AG09309 (cell line): ENCODE measurements around the gene ZSWIM6.
A peak's percentile ranks its signal among the peaks of the same experiment; 100 is the strongest.

ENCODE experiments used
- DNase-seq: peaks from one replicate; pipeline ENCODE4 v3.0.0-alpha.2; 2010; ENCODE audit warnings: low read depth
- H3K4me3 ChIP-seq: 2 replicates; pipeline ENCODE4 v1.5.1; 2011; ENCODE audit warnings: mild to moderate bottlenecking, low read depth, low read length, moderate library complexity; ENCODE audit not compliant: control insufficient read depth
- TF ChIP-seq, protein P1 (sequence below): IDR thresholded peaks from 2 replicates; pipeline ENCODE4 v1.5.1; 2011; ENCODE audit warnings: mild to moderate bottlenecking, low read depth, low read length, inconsistent platforms; ENCODE audit not compliant: insufficient read depth, control insufficient read depth; ENCODE audit errors: missing control alignments

ZSWIM6 gene

DNA sequence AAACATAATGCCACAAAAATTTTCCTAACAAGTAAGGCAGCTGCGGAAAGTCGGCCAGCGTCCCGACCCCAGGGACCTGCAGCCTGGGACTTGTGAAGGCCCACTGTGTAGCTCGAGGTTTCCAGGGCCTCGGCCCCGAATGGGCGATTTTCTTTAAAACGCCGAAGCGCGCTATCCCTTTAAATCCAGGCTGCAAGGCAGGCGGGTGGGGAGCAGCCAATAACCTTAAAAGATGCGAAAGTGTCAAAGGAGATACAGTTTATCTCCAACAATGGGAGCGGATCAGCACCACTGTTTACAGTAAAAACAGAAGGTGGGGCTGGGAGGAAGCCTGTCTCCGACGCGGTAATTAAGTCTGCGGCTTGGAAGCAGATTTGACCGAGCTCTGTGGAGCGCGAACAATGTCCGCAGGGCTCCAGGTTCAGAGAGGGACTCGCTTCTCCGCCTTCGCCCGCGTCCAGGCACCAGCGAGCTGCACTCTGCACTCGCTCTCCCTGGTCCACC, 1.7 kb upstream of the ZSWIM6 start:
- TF ChIP-seq, protein P1, sequence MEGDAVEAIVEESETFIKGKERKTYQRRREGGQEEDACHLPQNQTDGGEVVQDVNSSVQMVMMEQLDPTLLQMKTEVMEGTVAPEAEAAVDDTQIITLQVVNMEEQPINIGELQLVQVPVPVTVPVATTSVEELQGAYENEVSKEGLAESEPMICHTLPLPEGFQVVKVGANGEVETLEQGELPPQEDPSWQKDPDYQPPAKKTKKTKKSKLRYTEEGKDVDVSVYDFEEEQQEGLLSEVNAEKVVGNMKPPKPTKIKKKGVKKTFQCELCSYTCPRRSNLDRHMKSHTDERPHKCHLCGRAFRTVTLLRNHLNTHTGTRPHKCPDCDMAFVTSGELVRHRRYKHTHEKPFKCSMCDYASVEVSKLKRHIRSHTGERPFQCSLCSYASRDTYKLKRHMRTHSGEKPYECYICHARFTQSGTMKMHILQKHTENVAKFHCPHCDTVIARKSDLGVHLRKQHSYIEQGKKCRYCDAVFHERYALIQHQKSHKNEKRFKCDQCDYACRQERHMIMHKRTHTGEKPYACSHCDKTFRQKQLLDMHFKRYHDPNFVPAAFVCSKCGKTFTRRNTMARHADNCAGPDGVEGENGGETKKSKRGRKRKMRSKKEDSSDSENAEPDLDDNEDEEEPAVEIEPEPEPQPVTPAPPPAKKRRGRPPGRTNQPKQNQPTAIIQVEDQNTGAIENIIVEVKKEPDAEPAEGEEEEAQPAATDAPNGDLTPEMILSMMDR: no peak
- DNase-seq: no peak
- H3K4me3 ChIP-seq: peak overlapping the region; percentile 81

DNA sequence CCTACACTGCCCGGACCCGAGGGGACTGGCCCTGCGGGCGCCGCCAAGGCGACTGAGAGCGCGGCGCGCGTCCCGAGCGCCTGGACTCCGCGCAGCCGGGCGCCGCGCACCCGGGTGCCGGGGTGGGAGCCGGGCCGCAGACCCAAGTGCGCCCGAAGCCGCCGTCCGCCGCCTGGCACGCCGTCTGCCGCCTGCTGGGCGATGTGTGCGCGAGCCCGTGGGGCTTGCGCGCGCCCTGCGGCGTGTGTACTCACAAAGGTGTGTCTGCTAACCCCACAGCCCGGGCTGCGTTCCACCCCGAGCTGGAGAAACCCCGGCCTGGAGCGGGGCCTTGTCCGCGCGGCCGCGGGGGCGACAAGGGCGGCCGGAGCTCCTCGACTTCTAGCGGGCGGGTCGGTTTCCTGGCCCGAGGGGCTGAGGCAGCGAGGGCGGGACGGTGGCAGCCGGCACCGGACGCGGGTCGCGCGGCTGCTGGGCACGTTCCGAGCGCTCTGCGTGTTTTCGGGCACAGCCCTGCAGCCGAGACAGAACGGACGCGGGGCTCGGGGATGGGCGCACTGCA, 1.1 kb upstream of the ZSWIM6 start:
- TF ChIP-seq, protein P1: peak; percentile 27

DNA sequence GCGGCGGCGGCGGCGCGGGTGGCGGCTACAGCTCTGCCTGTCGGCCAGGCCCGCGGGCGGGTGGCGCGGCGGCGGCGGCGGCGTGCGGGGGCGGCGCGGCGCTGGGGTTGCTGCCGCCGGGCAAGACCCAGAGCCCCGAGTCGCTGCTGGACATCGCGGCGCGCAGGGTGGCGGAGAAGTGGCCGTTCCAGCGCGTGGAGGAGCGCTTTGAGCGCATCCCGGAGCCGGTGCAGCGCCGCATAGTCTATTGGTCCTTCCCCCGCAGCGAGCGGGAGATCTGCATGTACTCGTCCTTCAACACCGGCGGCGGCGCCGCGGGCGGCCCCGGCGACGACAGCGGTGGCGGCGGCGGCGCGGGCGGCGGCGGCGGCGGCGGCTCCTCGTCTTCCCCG, 296 bp downstream of the ZSWIM6 start:
- no peak for DNase-seq
- TF ChIP-seq, protein P1: no peak
- peak overlapping the region; percentile 64 for H3K4me3 ChIP-seq

More for the DNA sequence above, 1.1 kb upstream of the ZSWIM6 start:
- peak overlapping the region; percentile 81 for H3K4me3 ChIP-seq
- DNase-seq: no peak

DNA sequence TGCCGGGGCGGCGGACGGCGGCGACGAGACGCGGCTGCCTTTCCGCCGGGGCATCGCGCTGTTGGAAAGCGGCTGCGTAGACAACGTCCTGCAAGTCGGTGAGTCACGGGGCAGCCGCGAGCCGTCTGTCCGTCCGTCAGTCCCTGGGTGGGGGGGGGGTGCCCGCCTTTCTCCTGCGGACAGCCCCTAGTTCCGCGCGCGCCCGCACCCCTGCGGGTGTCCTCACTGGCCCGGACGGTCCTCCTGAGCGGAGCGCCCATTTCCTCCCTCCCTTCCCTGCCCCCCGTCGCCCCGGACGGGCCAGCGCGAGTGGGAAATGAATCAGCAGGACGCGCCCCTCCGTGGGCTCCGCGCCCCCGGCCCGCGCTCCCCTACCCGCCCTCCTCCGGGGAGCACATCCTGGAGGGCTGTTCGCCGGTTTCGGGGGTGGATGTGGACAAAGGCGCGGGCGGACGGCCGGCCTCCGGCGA, 828 bp downstream of the ZSWIM6 start:
- TF ChIP-seq, protein P1: no peak
- no peak for DNase-seq
- H3K4me3 ChIP-seq: peak overlapping the region; percentile 79

DNA sequence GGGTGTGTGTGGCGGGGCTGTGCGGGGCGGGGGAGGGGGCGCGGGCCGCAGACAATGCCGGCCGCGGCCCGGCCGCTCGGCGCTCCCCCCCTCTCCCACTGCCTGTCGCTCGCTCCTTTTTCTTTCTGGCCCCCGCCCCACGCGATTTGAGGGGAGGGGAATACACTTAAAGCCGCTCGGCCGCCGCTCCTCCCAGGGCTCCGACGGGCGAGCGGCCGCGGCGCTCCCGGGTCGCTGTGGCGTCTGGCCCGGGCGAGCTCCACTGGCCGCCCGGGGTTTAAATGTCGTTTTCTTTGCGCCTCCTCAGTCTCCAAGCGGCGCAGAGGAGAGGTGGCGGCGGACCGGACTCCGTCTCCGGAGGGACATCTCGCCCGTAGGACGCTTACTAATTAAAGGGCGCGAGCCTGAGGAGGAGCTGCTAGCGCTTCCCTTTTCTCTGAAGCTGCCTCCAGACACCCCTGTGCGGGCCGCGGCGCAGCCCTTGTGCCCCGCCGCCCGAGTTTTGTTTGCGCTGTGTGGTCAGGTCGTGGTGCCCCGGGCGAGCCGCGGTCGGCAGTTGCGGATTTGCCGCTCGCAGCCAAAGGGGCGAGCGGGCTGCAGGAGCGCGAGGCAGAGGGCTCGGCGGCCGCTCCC, 1.4 kb downstream of the ZSWIM6 start:
- peak overlapping the region; percentile 79 for H3K4me3 ChIP-seq
- TF ChIP-seq, protein P1: no peak
- DNase-seq: no peak

DNA sequence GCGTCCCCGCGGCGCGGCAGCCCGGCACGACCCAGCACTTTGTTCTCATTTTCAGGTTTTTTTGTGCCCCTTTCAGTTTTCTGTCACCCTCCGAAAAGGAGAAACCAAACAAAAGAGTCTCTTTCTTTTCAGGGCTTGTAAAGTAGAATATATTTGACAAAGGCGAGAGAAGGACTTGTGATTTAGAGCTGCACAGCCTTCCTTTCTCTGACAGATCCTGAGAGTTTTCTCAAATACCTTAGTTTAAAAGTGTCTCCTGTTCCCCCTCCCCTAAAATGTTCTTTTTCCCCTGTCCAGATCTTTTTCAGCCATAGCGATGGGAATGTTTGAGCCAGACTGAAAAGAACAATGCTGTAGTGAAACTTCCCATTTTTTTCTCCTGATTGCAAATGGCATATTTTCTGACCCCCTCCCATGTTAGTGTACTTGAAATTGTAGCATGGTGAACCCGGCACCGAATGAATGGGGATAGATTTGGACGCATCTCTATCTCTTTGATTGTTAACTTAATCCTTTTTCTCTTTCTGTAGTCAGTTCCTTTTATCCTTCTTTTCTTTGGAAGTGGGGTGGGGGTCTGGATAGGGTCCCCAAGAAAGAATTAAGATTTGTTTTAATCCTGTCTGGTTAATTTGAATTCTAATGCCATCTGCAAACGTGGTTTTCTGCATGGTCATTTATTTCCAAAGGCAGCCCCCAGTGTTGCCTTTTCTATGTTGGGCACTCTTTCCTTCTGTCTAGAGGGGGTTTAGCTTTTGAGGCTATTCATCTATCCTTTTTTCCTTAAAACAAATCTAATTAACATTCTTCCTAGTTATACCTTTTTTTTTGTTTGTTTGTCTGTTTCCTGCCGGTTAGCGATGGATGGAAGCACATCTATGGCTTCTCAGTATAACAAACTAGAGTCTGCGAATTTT, 2.2 kb downstream of the ZSWIM6 start:
- H3K4me3 ChIP-seq: peak overlapping the region; percentile 79
- no peak for DNase-seq
- TF ChIP-seq, protein P1: no peak
